Heart left ventricle (tissue), 16 donors: ENCODE measurements around the gene ESYT2. TPM values are rescaled to one million over a fixed set of nuclear protein-coding genes. Genes with fewer than 3 reads are reported as not detected.

ENCODE experiments used
- ATAC-seq, 4 donors: fragments of 200-7000 bp; cut with Tn5 transposase; one replicate each; pipeline ENCODE4 v1.9.1; 2020 to 2022; ENCODE audit warnings: moderate library complexity in 4 of 4, mild to moderate bottlenecking in 3 of 4, moderate number of reproducible peaks in 1 of 4
- DNase-seq, 5 donors: peaks; one replicate each; pipeline ENCODE4 v3.0.0-alpha.2; 2020
- H3K27ac ChIP-seq, 12 donors: fragments of 200-600 bp; sonication (generic) in 4 of 12; one replicate each; pipeline versions ENCODE4 v1.5.0 to v1.8.0; 2016 to 2022; ENCODE audit warnings: mild to moderate bottlenecking in 2 of 12
- H3K27me3 ChIP-seq, 9 donors: fragments of 200-600 bp; sonication (generic) in 2 of 9; one replicate each; pipeline versions ENCODE4 v1.5.1 to v1.8.0; 2016 to 2022; ENCODE audit warnings: mild to moderate bottlenecking in 3 of 9
- H3K36me3 ChIP-seq, 9 donors: fragments of 200-600 bp; sonication (generic) in 2 of 9; one replicate each; pipeline versions ENCODE4 v1.5.0 to v1.8.0; 2018 to 2022; ENCODE audit warnings: mild to moderate bottlenecking in 2 of 9
- H3K4me1 ChIP-seq, 12 donors: fragments of 200-600 bp; sonication (generic) in 4 of 12; one replicate each; pipeline versions ENCODE4 v1.5.0 to v1.8.0; 2016 to 2022; ENCODE audit warnings: mild to moderate bottlenecking in 3 of 12
- H3K4me3 ChIP-seq, 12 donors: fragments of 200-600 bp; sonication (generic) in 4 of 12; one replicate each; pipeline versions ENCODE4 v1.5.0 to v1.8.0; 2017 to 2022; ENCODE audit warnings: mild to moderate bottlenecking in 9 of 12, moderate library complexity in 4 of 12
- H3K9me3 ChIP-seq, 12 donors: fragments of 200-600 bp; sonication (generic) in 4 of 12; one replicate each; pipeline versions ENCODE4 v1.5.0 to v1.8.0; 2016 to 2022; ENCODE audit warnings: mild to moderate bottlenecking in 1 of 12
- CTCF ChIP-seq, 12 donors: fragments of 200-600 bp; sonication (generic) in 4 of 12; IDR thresholded peaks; one replicate each; pipeline versions ENCODE4 v1.5.0 to v1.8.0; 2018 to 2022; ENCODE audit warnings: antibody characterized with exemption in 12 of 12, mild to moderate bottlenecking in 5 of 12
- POLR2A ChIP-seq, 2 donors: fragments of 450-650 bp; IDR thresholded peaks; one replicate each; pipeline ENCODE4 v1.6.1; 2017; ENCODE audit warnings: antibody characterized with exemption in 2 of 2, mild to moderate bottlenecking in 2 of 2, moderate library complexity in 2 of 2
- WGBS, 4 donors: extraction: QIAGEN DNeasy Blood & Tissue Kit in 2 of 4; methylation state at CpG; one replicate each; pipeline versions ENCODE4 v1.1.5 to v1.1.7; 2013 to 2018; 5-methylcytosine and 5-hydroxymethylcytosine counted together
- intact Hi-C, 10 donors: fragments of 100-400 bp; cut with DNase I; formaldehyde crosslinking; loops; one replicate each; pipeline versions ENCODE4 v1.11.1 to v1.14.2; 2022
- polyA plus RNA-seq, 2 donors: library from polyadenylated mRNA; stranded (reverse); fragments of 200-250 nt; gene quantifications; one replicate each; pipeline ENCODE4 v1.2.3, GENCODE V29; 2013
- total RNA-seq, 9 donors: library from RNA; depleted of rRNA in 2 of 9; stranded (reverse); fragments of >200 nt in 2 of 9; fragmentation: NEBNext Ultra II Directional in 3 of 9; extraction: Animal tissue kit (Norgen Biotek cat#: 25700) in 3 of 9; gene quantifications; one replicate each; pipeline versions ENCODE4 v1.1.0 to v1.2.4, GENCODE V29; 2016 to 2023
- donor health status: ischemic (EF 13 %, LVEDD 7.1; RV severe dilation, severe dysfunction).
- donor health status: healthy with polysubstance abuse.
- donor health status: DM: no; HTN: yes; CAD: no.
- donor health status: DM: no; HTN: no; CAD: no.
- donor health status: ischemic (EF 25% LVEDD 6.9; RV normal size, moderate dysfunction).
- donor health status: ischemic (EF 25% LVEDD 5.7; RV mildly dilated, moderate dysfunction).
- donor health status: healthy.
- donor health status: DM: yes; HTN: yes; CAD: no.
- donor health status: ischemic (EF 35%, LVEDD 5.7; RV mildly dilated, moderate dysfunction).
- donor health status: nonischemic (EF 11% LVEDD 7.7; RV severe dilation, severe dysfunction).
- donor health status: DM: yes; HTN: yes; CAD: no.
- donor health status: PGD.
- donor health status: ischemic (EF 29% LVEDD 5.4; RV normal size, mild dysfunction).
- donor health status: nonischemic (EF 23%, LVEDD 6.1; RV moderate dilation, normal function).

ESYT2 gene
- total and polyA plus RNA-seq, 11 donors, result 16.2 to 91.8 (median 49.8) TPM

DNA sequence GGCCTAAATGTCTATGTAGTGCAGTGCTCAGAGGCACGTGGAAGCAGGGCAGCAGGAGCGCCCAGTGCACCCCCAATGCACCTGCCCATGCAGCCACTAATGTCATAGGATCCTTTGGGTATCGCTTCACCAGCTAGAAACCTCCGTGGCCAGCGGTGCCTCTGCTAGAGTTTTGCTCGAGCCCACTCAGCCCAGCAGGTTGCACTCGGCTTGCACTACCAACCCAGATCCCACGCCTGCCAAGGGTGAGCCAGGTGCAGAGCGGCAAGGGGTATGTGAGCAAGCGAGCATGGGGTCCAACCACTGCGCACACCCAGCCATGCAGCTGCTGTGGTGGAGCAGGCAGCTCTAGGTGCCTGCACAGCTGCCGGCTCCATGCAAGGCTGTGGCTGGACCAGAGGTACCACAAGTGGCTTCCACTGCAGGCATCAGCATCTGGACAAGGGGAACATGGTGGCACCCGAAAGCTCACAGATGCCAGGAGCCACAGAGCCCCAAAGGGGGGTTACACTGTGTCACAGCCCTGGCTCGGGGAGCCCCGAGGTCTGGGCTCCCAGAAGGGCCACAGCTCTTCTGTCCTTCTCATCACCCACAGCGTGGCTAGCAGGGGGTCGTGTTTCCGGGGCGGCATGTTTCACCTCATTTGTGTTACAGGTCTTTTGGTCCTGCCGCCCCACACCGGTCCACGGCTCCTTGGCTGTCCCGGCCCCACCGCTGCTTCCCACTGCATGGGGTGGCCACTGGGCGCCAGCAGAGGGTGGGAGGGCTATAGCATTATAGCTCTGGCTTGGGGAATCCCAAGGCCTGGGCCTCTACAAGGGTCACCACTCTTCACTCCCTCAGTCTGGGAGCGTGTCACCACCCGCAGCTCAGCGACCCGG, 122.4 kb downstream of the ESYT2 start:
- Histone ChIP-seq H3K4me3 (no peak overlapping the region), H3K27ac (no peak overlapping the region), H3K27me3 (no peaks in the 10 kb centered on the region), H3K4me1 (peaks cover 0 to 27% (median 8%) of the 10 kb centered on the region in 12 donors), H3K9me3 (peaks cover 0 to 10% (median 0%) of the 10 kb centered on the region in 12 donors), H3K36me3 (no peaks in the 10 kb centered on the region)
- intact Hi-C loops, result loop anchor here in 5 of 10 donors (5.0 to 10.0 kb wide), 4 partner anchors 110 to 158 kb away; partner anchors contain the start of gene ESYT2 (in 2 of the 5)
- no peak for TF ChIP-seq CTCF (IDR thresholded peaks at IDR 0.05)
- TF ChIP-seq POLR2A (IDR thresholded peaks at IDR 0.05), result no peak
- 92 to 96% (median 94%) methylated on average over 24 to 29 of the region's 29 CpGs for WGBS, 4 donors
- ATAC-seq (no peak), DNase-seq (no peak)

DNA sequence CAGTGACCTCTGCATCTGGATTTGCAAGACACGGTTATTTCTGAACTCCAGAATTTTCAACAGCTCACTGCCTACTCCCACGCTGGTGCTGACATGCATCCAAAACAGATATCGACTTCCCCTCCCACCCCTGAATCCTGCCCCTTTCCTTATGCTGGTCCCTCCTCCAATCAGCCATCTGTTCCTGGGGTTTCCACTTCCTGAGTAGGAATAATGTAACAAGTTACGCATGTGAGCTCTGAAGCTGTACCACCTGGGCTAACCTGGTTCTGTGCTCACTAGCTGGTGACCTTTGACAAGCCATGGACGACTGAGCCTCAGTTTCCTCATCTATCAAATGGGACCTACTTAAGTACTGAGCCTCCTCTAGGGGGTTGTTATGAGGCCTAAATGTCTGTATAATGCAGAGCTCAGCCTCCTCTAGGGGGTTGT, 123.0 kb downstream of the ESYT2 start:
- Histone ChIP-seq H3K4me1 (peaks cover 0 to 25% (median 8%) of the 10 kb centered on the region in 12 donors), H3K4me3 (no peak overlapping the region), H3K9me3 (peaks cover 0 to 10% (median 0%) of the 10 kb centered on the region in 12 donors), H3K27me3 (no peaks in the 10 kb centered on the region), H3K36me3 (no peaks in the 10 kb centered on the region), H3K27ac (no peak overlapping the region)
- TF ChIP-seq POLR2A (IDR thresholded peaks at IDR 0.05) (no peak), CTCF (IDR thresholded peaks at IDR 0.05) (no peak)
- WGBS, 4 donors, result 67 to 72% (median 68%) methylated on average over 5 of the region's 5 CpGs
- ATAC-seq, result no peak
- intact Hi-C loops, result loop anchor here in 5 of 10 donors (5.0 to 10.0 kb wide), 4 partner anchors 111 to 159 kb away; partner anchors contain the start of gene ESYT2 (in 2 of the 5)
- no peak for DNase-seq

DNA sequence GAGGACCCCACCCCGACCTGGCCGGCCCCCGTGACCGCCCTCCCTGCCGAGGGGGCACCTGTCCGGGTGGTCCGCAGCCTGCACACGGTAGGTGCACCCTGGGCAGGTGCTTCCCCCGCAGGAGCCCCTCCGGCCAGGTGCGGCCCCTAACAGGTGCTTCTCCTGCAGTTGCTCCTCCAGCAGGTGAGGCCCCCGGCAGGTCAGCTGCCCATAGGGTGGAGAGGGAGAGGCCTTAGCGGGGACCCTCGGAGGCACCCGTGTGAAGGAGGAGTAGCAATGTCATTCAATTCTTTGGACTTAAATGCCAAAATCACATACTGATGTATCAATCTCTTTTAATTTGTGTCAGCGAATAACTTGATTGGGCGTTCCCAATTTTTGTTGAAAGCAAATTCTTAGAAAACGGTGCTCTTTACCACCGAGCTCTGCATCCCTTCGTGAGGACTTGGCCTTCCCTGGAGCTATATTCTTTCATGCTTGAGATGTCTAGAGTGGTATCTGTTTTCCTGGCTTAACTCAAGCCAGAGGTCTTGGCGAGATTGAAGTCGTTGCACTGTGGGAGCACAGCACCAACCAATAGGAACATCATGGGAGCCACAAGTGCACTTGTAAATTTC, 124.0 kb downstream of the ESYT2 start:
- intact Hi-C loops, result loop anchor here in 5 of 10 donors (5.0 to 10.0 kb wide), 4 partner anchors 112 to 159 kb away; partner anchors contain the start of gene ESYT2 (in 2 of the 5)
- no peaks in the 10 kb centered on the region for H3K27me3 ChIP-seq
- H3K4me3 ChIP-seq, result peak overlapping the region; percentile 68 to 98 (median 82)
- peak in 1 of 4 donors; percentile 6 for ATAC-seq
- H3K9me3 ChIP-seq, result peaks cover 0 to 10% (median 0%) of the 10 kb centered on the region in 12 donors
- 7 to 21% (median 11%) methylated on average over 10 to 22 of the region's 22 CpGs for WGBS, 4 donors
- TF ChIP-seq CTCF (IDR thresholded peaks at IDR 0.05), result no peak
- no peak for TF ChIP-seq POLR2A (IDR thresholded peaks at IDR 0.05)
- H3K27ac ChIP-seq, result peak overlapping the region; percentile 33 to 96 (median 88)
- H3K4me1 ChIP-seq, result peaks cover 0 to 20% (median 8%) of the 10 kb centered on the region in 12 donors
- no peak for DNase-seq
- peaks cover 0 to under 1% (median 0%) of the 10 kb centered on the region in 9 donors for H3K36me3 ChIP-seq
